ENCODE data around the gene CLMP. TPM values are rescaled to one million over a fixed set of nuclear protein-coding genes. Genes with fewer than 3 reads are reported as not detected.
"Not testable (repeated sequence)": the region's sequence is repeated elsewhere in the genome, so short reads cannot be mapped to it uniquely, and the experiment has no call there.

Gene CLMP
- polyA plus RNA-seq, 1 donor from 2014 or later = not detected

GRCh38 chr11:123093739-123094138 is 101.3 kb downstream of the CLMP start:
- Histone ChIP-seq H3K4me2 (ENCODE audit: low read length) (no peak overlapping the region), H3F3A (ENCODE audit: insufficient read depth, low read length, poor library complexity, severe bottlenecking) (no peaks in the 10 kb centered on the region), H3K27me3 (ENCODE audit: insufficient read depth, low read depth, low read length) (no peaks in the 10 kb centered on the region), H3K79me2 (replicated peaks; ENCODE audit: insufficient read depth, low read length) (no peaks in the 10 kb centered on the region), H3K9ac (ENCODE audit: low read length) (no peak overlapping the region), H3K36me3 (ENCODE audit: insufficient read depth, low read length) (no peaks in the 10 kb centered on the region), H3K9me3 (ENCODE audit: low read length) (no peaks in the 10 kb centered on the region), H3K4me3 (ENCODE audit: low read length) (no peak overlapping the region), H3K9me2 (ENCODE audit: insufficient read depth, low read length) (no peaks in the 10 kb centered on the region), H4K20me1 (ENCODE audit: insufficient read depth) (no peaks in the 10 kb centered on the region), H2AFZ (ENCODE audit: low read depth, low read length) (no peak overlapping the region), H3K27ac (ENCODE audit: low read length) (no peak overlapping the region)
- TF ChIP-seq POLR2AphosphoS5 (IDR thresholded peaks at IDR 0.05) = no peak
- TF ChIP-seq EZH2 (IDR thresholded peaks at IDR 0.05; ENCODE audit: borderline replicate concordance, insufficient read depth, low read length, poor library complexity, severe bottlenecking) = no peak
- no peak for TF ChIP-seq RAD21 (conservative IDR thresholded peaks at IDR 0.05)
- TF ChIP-seq SMC3 (conservative IDR thresholded peaks at IDR 0.05; ENCODE audit: poor library complexity) = no peak
- TF ChIP-seq EP300 (conservative IDR thresholded peaks at IDR 0.05; ENCODE audit: poor library complexity, severe bottlenecking) = no peak
- no peak for TF ChIP-seq TAF1 (IDR thresholded peaks at IDR 0.05; ENCODE audit: low read depth)
- no peak for TF ChIP-seq CTCF (IDR thresholded peaks at IDR 0.05; ENCODE audit: poor library complexity, severe bottlenecking)
- no peak for TF ChIP-seq MXI1 (conservative IDR thresholded peaks at IDR 0.05; ENCODE audit: poor library complexity, severe bottlenecking)
- TF ChIP-seq REST (IDR thresholded peaks at IDR 0.05; ENCODE audit: borderline replicate concordance) = no peak

- no peak for TF ChIP-seq EZH2 (IDR thresholded peaks at IDR 0.05; ENCODE audit: borderline replicate concordance, insufficient read depth, low read length, poor library complexity, severe bottlenecking)
- no peak for TF ChIP-seq MXI1 (conservative IDR thresholded peaks at IDR 0.05; ENCODE audit: poor library complexity, severe bottlenecking)
- TF ChIP-seq EP300 (conservative IDR thresholded peaks at IDR 0.05; ENCODE audit: poor library complexity, severe bottlenecking) = no peak
- no peak for TF ChIP-seq TAF1 (IDR thresholded peaks at IDR 0.05; ENCODE audit: low read depth)
- TF ChIP-seq POLR2AphosphoS5 (IDR thresholded peaks at IDR 0.05) = no peak
- TF ChIP-seq RAD21 (conservative IDR thresholded peaks at IDR 0.05) = no peak
- TF ChIP-seq REST (IDR thresholded peaks at IDR 0.05; ENCODE audit: borderline replicate concordance) = no peak
- no peak for TF ChIP-seq CTCF (IDR thresholded peaks at IDR 0.05; ENCODE audit: poor library complexity, severe bottlenecking)
- no peak for TF ChIP-seq SMC3 (conservative IDR thresholded peaks at IDR 0.05; ENCODE audit: poor library complexity)
- no peaks in the 10 kb centered on the region for H3F3A ChIP-seq (ENCODE audit: insufficient read depth, low read length, poor library complexity, severe bottlenecking)
- H3K27me3 ChIP-seq (ENCODE audit: insufficient read depth, low read depth, low read length) = no peaks in the 10 kb centered on the region
- no peak overlapping the region for H3K9ac ChIP-seq (ENCODE audit: low read length)
- H3K9me3 ChIP-seq (ENCODE audit: low read length) = no peaks in the 10 kb centered on the region
- H3K9me2 ChIP-seq (ENCODE audit: insufficient read depth, low read length) = no peaks in the 10 kb centered on the region
- H3K79me2 ChIP-seq (replicated peaks; ENCODE audit: insufficient read depth, low read length) = no peaks in the 10 kb centered on the region
- no peak overlapping the region for H3K4me3 ChIP-seq (ENCODE audit: low read length)
- H3K4me2 ChIP-seq (ENCODE audit: low read length) = no peak overlapping the region
- H3K27ac ChIP-seq (ENCODE audit: low read length) = no peak overlapping the region
- H4K20me1 ChIP-seq (ENCODE audit: insufficient read depth) = no peaks in the 10 kb centered on the region
- H3K36me3 ChIP-seq (ENCODE audit: insufficient read depth, low read length) = no peaks in the 10 kb centered on the region
- H2AFZ ChIP-seq (ENCODE audit: low read depth, low read length) = no peak overlapping the region
These were observed 103.5 kb downstream of the CLMP start for GRCh38 chr11:123091506-123091905.

GRCh38 chr11:123090168-123090567 is 104.9 kb downstream of the CLMP start:
- not testable (repeated sequence) for H4K20me1 ChIP-seq (ENCODE audit: insufficient read depth); H3K79me2 ChIP-seq (replicated peaks; ENCODE audit: insufficient read depth, low read length); H3K36me3 ChIP-seq (ENCODE audit: insufficient read depth, low read length)

More at GRCh38 chr11:123090168-123090567, 104.9 kb downstream of the CLMP start:
- H3K27ac ChIP-seq (ENCODE audit: low read length); H3K4me2 ChIP-seq (ENCODE audit: low read length); H3K9me2 ChIP-seq (ENCODE audit: insufficient read depth, low read length); H3K27me3 ChIP-seq (ENCODE audit: insufficient read depth, low read depth, low read length); H2AFZ ChIP-seq (ENCODE audit: low read depth, low read length); H3F3A ChIP-seq (ENCODE audit: insufficient read depth, low read length, poor library complexity, severe bottlenecking); H3K9ac ChIP-seq (ENCODE audit: low read length); H3K9me3 ChIP-seq (ENCODE audit: low read length); H3K4me3 ChIP-seq (ENCODE audit: low read length): not testable (repeated sequence)
